ENCODE data around the gene SLC37A1.

The SLC37A1 gene

DNA sequence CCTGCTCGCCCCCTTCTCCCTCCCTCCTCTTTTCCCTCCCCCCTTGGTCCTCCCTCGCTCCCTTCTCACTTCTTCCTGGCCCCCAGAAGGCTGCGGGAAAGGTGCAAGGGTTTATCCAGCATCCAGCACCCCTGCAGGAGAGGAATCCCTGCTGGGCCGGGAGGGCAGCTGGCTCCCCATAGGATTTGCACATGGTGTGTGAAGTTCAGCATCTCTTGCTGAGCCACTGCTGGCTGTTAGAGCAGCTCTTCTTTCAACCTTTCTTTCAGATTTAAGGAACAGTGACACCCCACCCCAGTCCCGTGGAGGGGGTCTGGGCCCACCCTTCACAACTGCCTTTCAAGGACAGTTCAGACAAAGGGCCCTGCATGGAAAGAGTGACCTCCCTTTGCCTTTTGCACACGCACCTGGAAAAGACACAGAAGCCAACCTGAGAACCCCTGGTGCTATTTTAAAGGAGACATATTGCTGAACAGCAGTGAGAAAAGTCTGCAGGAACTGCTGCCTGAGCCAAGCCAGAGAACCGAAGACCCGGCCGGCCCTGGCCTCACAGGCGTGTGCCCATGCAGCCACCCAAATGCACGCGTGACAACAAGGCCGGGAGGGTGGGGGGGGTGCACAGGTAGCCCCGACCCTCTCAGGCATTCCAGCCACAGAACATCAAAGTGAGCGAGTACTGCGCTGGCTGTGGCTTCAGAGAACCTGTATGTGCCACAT lies 66.6 kb downstream of the SLC37A1 start:
- peak in 1 of 2 experiments; percentile 8 for DNase-seq

DNA sequence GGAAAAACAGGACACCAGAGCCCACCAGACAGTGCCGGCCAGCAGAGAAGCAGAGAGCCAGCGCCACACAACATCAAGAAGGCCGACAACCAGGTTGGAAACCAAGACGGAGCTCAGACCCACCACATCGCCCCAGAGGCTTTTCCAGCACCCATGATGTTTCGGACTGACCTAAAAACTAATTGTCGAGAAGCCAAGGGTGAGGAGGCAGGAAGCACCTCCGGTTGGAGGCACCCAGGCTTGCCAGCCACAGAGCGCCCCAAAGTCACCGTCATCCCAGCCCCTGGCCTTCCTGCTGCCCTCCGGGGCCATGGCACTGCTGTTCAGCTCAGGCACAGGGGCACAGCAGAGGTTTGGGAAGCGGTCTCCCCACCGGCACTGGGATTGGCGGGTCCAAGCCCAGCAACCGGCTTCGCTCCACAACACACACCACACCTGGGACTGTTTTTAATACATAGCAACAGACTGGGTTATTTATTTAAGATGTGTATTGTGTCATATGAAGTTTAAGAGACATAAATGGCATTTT lies 67.2 kb downstream of the SLC37A1 start:
- no peak for DNase-seq

GRCh38 chr21:42581336-42581992 lies 67.8 kb downstream of the SLC37A1 start:
- no peak for DNase-seq

DNA sequence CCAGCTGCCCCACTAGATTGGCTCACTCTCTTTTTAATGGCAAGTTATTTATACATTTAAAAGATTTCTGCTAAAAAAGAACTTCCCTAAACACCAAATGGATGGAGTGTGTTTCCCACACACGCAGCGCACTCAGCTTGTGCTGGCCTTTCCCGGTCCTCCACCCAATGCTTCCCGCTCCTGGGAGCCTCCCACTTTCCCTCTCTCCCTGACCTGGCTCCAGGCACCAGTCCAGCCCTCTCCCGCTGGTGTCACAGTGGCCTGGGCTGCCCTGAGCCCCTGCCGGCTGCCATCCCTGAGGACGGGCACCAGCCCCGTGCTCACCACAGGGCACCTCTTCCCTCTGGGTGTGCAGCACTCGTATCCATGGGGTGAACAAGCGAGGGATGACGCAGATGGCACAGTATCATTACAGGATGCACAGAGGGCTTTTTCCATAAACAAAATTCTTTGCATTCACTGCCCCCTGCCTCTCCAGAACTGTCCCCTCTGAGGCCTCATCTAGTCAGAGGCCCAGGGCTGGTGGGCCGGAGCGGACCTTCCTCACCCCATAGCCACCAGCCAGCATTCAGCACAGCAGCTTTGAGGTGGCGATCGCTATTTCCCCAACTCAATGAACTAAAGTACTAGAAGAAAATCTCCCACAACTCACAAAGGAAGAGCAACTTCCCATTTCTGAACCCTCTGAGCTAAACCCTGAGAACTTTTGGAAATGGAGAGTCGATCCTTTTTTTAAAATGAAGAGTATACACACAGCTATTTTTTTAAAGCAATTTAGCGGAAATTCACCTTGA lies 68.5 kb downstream of the SLC37A1 start:
- DNase-seq: no peak

DNA sequence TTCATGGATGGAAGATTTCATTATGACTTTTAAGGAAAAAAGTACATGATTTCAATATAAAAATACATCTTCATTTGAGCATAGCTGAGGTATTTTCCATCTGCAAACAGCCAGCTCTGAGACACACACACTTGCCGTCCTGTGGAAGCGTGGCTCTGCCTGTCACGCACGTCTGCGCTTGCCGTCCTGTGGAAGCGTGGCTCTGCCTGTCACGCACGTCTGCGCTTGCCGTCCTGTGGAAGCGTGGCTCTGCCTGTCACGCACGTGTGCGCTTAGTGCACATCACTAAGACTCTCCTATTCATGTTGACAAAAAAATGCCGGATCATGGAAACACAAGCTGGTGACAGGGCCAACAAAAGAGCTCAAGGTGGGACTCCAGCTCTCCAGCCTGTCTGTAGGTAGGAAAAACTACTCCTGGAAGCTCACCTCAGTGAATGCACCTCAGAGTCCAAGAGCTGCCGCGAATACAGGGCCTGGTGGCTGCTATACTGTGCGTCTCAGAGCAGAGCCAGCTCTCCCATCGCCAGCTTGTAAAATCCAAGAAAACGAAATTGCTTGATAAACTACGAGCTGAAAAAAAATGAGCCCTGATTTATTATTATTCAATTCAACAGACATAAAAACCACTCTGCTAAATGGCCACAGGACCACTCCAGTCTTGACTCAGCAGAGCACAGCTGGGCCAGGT lies 69.3 kb downstream of the SLC37A1 start:
- no peak for DNase-seq

- DNase-seq: no peak
These were observed 70.0 kb downstream of the SLC37A1 start for GRCh38 chr21:42583477-42584295.

- no peak for DNase-seq
These were observed 70.6 kb downstream of the SLC37A1 start for GRCh38 chr21:42584296-42584641.

DNA sequence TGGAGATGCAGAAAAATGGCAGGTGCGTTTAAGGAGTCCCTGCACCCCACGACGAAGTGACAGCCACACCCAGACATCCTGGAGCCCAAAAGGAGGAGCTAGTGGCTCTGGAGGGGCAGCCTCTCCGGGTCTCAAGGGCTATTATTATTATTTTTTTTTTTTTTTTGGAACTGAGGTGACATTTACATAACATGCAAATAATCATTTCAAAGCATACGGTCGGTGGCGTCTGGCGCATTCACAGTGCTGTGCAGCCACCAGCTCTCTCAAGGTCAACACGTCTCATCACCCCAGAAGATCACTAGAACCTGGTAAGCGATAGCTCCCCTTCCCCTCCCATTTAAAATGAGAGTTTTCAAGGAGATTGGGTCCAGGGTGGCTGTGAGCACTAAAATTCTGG lies 72.2 kb downstream of the SLC37A1 start:
- no peak for DNase-seq

GRCh38 chr21:42586406-42586805 lies 72.8 kb downstream of the SLC37A1 start:
- no peak for DNase-seq

GRCh38 chr21:42587036-42587435 lies 73.4 kb downstream of the SLC37A1 start:
- no peak for DNase-seq

- no peak for DNase-seq
These were observed 76.9 kb downstream of the SLC37A1 start for GRCh38 chr21:42590431-42591131.

DNA sequence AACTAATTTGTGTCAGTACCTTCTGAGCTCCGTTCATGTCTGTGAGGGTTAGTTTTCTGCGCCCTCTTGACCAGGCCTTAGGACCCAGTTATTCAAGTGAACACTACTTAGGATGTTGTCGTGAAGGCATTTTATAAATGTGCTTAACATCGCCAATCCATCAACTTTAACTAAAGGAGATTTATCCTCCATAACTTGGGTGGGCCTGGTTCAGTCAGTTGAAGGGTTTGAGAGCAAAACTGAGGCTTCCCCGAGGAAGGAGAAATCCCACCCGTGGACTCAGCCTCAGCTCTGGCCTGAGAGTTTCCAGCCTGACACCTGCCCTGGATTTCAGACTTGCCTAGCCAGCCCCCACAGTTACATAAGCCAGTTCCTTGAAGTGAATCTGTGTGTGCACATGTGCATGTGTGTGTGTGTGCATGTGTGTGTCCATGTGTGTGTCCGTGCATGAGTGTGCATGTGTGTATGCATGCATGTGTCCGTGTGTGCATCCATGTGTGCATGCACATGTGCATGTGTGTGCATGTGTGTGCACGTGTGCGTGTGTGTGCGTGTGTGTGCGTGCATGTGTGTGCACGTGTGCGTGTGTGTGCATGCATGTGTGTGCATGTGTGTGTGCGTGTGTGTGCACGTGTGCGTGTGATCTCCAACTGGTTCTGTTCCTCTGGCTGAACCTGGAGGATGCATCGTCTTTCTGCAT lies 77.7 kb downstream of the SLC37A1 start:
- DNase-seq: no peak

DNA sequence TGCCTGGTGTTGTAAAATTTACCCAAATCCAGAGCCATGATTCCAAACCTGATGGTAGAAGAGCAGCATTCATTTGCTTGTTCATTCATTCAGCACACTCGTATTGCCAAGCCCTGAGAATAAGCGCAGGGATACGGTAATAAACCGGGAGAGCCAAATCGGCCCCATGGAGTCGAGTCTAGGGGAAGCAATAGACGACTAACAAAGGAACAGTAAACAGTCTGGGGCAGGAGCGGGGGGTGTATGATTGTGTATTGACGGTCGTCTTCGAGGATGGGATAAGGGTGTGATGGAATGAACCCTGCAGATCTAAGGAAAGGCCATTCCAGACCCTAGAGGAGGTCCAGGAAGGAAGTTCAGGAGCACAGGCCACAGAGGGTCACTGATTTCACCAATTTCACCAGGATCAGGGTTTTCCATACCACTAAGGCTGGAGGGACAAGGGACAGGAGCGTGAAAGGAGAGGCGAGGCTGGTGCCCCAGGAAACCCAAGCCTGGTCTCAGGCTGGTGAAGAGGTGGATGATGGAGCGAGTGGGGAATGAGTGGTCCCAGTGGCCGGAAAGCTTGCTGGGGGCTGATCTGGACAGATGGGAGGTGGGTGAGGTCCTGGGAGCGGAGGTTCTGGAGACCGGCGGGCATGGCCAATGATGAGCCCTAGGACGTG lies 78.6 kb downstream of the SLC37A1 start:
- no peak for DNase-seq

DNA sequence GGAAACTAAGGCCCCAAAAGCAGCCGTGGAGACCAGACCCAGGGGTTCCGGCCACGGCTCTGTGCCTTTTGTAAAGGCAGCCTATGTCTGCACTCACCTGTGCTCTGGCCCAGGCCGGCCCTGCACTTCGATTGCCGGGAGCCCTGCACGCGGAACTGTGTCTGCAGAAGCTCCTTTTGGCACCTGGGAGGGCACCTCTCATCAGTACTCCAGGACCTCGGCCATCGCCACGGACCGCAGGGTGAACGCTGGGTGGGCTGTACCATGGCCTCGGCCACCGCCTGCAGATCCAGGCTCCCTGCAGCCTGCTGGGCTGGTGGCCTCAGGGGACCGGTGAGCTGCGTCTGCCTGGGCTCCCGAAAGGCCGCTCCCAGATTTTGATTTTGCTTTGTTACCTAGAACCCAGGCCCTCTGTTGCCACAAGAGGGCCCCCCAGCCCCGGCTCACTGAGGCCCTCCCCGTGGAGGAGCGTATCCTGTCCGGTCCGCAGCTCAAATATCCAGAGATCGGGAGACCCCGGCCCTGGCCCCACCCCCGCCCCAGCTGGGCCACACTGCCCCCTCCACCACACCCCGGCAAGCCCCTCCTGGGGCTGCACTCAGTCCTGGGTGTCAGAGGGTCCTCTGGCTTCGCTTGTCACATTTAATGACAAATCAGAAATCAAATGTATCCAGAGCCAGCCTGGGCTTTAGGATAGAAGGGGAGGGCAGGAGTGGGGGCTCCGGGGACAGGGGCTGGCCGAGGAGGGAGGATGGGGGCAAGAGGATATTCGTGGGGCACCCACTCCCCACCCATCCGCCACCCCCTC lies 79.6 kb downstream of the SLC37A1 start:
- peak; percentile 51 to 65 for DNase-seq

DNA sequence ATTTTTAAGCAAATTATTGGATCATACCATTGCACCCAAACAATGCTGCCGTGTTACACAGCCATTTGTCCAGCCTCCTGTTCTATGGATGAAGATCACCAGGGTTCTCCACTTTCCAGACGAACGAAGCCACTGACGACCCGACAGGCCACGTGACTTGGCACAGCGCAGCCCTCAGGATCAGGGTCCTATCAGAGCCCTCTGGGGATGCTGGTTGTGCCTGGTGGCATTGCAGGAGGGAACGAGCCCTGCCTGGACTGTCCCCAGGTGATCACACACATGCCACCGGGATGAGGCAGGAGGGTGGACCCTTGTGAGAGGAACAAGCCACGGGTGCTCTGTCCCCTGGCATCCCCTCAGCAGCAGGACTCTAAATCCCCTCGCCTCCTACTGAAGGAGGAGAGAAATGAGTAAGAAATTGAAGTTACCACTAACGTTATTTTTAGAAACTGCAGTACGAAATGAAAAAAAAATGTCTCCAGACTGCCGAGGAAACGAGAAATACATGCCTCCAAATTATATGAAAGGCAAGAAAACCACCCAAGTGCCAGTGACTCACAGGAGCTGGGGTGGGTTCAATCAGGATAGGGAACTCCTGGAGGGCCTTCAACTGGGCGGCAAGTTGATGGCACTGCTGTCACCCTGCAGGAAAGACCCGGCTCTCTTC lies 81.1 kb downstream of the SLC37A1 start:
- DNase-seq: no peak

DNA sequence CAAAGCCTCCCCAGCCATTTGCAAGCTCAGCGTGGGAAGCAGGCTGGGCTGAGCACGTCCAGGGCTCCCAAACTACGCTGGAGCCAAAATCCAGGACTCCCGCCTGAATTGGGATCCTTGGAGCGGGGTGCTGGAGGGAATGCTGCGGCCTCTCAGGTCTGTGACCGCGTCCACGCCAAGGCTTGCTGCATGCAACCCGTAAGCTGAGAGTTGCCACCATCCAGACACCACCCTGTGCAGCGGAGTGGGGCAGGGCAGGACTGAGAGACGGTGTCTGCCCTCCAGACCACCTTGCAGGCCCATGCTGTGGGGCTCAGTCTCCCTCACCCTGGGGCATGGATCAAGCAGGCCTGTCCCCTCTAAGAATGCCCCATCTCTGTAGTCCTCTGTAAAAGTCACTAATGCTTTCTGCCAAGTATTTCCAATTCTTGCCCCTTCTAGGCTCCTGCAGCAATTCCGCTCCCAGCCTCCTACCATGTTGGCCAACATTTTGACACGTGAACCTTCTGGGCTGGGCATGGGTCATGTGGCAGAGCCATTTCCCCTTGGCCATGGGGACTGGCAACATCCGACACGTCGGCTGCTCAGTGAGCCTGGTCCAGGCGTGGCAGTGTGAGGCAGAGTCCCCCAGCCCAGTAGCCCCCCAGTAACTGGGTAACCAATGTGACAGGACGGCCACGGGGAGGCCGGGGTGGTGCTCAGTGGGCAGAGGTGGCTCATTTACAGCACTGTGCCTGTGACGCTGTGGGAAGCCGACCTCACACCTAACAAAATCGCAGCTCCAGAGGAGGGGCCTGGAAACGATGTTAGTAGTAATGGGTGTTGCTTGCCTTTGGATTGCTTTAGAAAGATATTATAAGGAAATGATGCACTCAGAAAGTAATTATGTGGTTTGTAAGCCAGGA lies 81.9 kb downstream of the SLC37A1 start:
- no peak for DNase-seq

GRCh38 chr21:42596657-42597056 lies 83.0 kb downstream of the SLC37A1 start:
- DNase-seq: no peak
